Measurements from ENCODE around the gene ATAD3B. TPM values are rescaled to one million over a fixed set of nuclear protein-coding genes. Genes with fewer than 3 reads are reported as not detected.

ATAD3B gene
- polyA plus RNA-seq, 2 donors: 20.7 to 43.3 TPM

DNA sequence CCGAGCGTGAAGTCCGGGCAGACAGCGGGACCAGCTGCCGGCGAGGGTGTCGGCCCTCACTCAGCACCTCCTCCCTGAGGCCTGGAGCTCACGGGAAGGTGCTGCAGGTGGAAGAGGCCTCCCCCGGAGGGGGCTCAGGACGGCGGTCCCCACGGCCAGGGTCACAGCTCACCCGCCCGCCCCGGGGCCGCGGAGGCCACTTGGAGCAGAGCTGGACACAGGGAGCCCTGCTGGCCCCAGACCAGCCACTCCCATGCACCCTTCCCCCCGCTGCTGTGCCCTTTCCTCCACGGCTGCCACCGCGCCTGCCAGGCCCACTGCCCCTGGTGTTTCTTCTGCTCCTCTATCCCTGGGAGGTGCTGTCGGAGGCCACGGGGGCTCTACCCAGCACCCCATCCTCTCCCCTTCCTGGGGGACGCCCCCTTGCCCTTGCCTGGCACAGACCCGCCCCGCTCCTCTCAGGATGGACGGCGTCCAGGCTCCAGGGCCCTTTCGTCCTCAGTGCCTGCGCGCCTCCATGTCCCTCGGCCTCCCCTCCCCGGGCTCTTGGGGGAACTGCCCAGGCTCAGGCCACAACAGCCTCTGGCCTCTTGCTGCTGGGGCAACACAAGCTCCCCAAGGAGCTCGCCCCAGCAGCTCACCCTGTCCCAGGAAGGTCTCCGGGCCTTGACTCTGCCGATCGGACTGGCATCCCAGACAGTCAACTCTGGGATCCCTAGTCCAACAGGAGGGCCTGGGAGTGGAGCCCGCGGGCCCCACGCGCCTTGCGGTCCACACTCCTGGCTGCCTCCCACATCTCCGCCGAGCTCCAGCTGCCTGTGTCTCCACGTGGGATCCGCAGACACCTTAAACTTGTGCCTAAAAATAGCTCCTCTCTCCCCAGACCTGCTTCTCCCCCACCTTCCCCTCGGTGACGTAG is 64.7 kb downstream of the ATAD3B start:
- H3K9me3 ChIP-seq (ENCODE audit: control insufficient read depth in 2 of 2, insufficient read depth in 1 of 2, low read depth in 1 of 2, low read length in 1 of 2): peaks cover 0 to 3% of the 10 kb centered on the region in 2 donors
- peaks cover 0 to 2% of the 10 kb centered on the region in 2 donors for H3K4me1 ChIP-seq (ENCODE audit: control insufficient read depth in 2 of 2, insufficient read depth in 2 of 2, low read length in 1 of 2)
- no peaks in the 10 kb centered on the region for H3K27me3 ChIP-seq (ENCODE audit: control insufficient read depth in 1 of 2, insufficient read depth in 2 of 2, low read length in 2 of 2)
- peaks cover 0 to 27% of the 10 kb centered on the region in 2 donors for H3K36me3 ChIP-seq (ENCODE audit: control insufficient read depth in 2 of 2, insufficient read depth in 2 of 2, low read length in 1 of 2)
- H3K4me3 ChIP-seq (ENCODE audit: low read depth in 1 of 2, low read length in 2 of 2): no peak overlapping the region
- 79 to 81% methylated on average over 39 to 48 of the region's 48 CpGs for WGBS, 2 donors
- H3K27ac ChIP-seq (ENCODE audit: low read depth in 2 of 2, low read length in 1 of 2): no peak overlapping the region

DNA sequence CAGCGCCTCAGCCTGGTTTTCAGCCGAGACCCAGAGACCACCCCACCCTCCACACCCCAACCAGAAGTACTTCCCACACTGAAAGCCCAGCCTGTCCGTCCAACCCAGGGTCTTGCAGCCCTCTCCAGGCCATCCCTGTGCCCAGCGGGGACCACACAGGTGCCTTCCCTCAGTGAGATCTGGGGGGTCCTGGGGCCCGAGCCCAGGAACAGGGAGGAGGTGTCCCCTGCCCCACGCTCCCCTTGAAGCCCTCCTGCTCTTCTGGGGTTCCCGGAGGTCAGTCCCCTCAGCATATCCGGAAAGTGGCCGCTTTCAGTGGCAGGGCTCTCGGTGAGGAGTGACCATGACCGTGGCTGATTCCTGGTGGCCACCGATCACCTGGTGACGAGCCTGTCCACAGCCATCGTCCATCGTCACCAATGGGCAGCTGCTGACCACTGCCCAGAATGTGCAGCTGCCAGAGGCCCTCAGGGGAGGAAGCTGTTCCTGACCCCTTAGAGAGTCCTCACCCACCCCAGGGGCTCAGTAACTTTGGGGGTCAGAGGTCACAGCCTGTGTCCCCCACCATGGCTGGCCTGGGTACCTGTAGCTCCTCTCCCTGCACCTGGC is 65.5 kb downstream of the ATAD3B start:
- no peak overlapping the region for H3K27ac ChIP-seq (ENCODE audit: low read depth in 2 of 2, low read length in 1 of 2)
- H3K27me3 ChIP-seq (ENCODE audit: control insufficient read depth in 1 of 2, insufficient read depth in 2 of 2, low read length in 2 of 2): no peaks in the 10 kb centered on the region
- peaks cover 0 to 32% of the 10 kb centered on the region in 2 donors for H3K36me3 ChIP-seq (ENCODE audit: control insufficient read depth in 2 of 2, insufficient read depth in 2 of 2, low read length in 1 of 2)
- WGBS, 2 donors: 89 to 90% methylated on average over 15 of the region's 15 CpGs
- H3K9me3 ChIP-seq (ENCODE audit: control insufficient read depth in 2 of 2, insufficient read depth in 1 of 2, low read depth in 1 of 2, low read length in 1 of 2): peaks cover 0 to 3% of the 10 kb centered on the region in 2 donors
- peaks cover 0 to 2% of the 10 kb centered on the region in 2 donors for H3K4me1 ChIP-seq (ENCODE audit: control insufficient read depth in 2 of 2, insufficient read depth in 2 of 2, low read length in 1 of 2)
- H3K4me3 ChIP-seq (ENCODE audit: low read depth in 1 of 2, low read length in 2 of 2): no peak overlapping the region

DNA sequence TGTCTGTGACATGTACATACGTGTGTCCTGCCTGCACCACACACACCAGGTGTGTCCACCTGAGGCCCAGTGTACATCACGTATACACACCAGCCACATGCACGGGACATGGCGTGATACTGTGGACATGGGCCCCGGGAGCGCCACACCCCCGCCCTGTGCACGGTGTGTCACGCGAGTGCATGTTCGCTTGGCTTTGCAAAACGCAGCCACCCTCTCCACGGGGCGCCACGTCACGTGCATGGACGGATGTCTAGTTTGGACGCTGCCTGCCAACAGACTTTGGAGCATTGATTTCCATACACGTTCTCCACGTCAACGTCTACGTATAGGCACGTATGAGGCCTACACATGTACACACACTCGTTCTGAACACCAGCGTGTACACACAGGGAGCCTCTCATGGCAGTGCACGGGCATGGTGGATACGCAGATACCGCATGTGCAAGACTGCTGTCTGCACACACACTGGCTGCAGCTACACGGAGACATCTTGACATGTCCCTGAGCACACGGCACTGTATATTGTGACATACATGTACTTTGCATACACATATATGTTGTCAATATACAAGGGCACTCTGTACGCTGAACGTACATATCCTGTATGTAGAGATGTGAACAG is 66.2 kb downstream of the ATAD3B start:
- H3K9me3 ChIP-seq (ENCODE audit: control insufficient read depth in 2 of 2, insufficient read depth in 1 of 2, low read depth in 1 of 2, low read length in 1 of 2): no peaks in the 10 kb centered on the region
- H3K4me1 ChIP-seq (ENCODE audit: control insufficient read depth in 2 of 2, insufficient read depth in 2 of 2, low read length in 1 of 2): peaks cover 0 to 2% of the 10 kb centered on the region in 2 donors
- no peaks in the 10 kb centered on the region for H3K27me3 ChIP-seq (ENCODE audit: control insufficient read depth in 1 of 2, insufficient read depth in 2 of 2, low read length in 2 of 2)
- H3K4me3 ChIP-seq (ENCODE audit: low read depth in 1 of 2, low read length in 2 of 2): no peak overlapping the region
- H3K36me3 ChIP-seq (ENCODE audit: control insufficient read depth in 2 of 2, insufficient read depth in 2 of 2, low read length in 1 of 2): peaks cover 0 to 39% of the 10 kb centered on the region in 2 donors
- 91 to 92% methylated on average over 32 of the region's 32 CpGs for WGBS, 2 donors
- no peak overlapping the region for H3K27ac ChIP-seq (ENCODE audit: low read depth in 2 of 2, low read length in 1 of 2)

DNA sequence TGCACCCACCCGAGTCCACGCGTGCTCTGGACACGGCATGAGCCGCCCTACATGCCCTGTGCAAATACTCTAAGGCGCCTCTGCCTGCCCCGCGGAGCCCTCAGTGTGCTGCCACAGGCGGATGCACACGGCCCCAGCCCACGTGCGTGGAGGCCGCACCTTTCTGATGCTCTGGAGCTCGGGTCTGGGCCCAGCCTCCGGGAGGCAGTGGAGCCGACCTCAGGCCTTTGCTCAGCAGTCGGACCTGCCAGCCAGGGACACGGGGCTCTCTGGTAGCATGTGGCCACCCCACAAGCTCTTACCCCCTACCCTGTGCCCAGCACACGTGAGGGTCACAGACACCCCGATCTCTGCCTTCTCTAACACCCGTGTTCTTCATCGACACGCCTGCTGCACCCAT is 66.8 kb downstream of the ATAD3B start:
- Histone ChIP-seq H3K4me3 (ENCODE audit: low read depth in 1 of 2, low read length in 2 of 2) (no peak overlapping the region), H3K27ac (ENCODE audit: low read depth in 2 of 2, low read length in 1 of 2) (no peak overlapping the region), H3K9me3 (ENCODE audit: control insufficient read depth in 2 of 2, insufficient read depth in 1 of 2, low read depth in 1 of 2, low read length in 1 of 2) (no peaks in the 10 kb centered on the region), H3K27me3 (ENCODE audit: control insufficient read depth in 1 of 2, insufficient read depth in 2 of 2, low read length in 2 of 2) (no peaks in the 10 kb centered on the region), H3K36me3 (ENCODE audit: control insufficient read depth in 2 of 2, insufficient read depth in 2 of 2, low read length in 1 of 2) (peaks cover 0 to 45% of the 10 kb centered on the region in 2 donors), H3K4me1 (ENCODE audit: control insufficient read depth in 2 of 2, insufficient read depth in 2 of 2, low read length in 1 of 2) (peaks cover 0 to 6% of the 10 kb centered on the region in 2 donors)
- WGBS, 2 donors: 89 to 92% methylated on average over 23 of the region's 23 CpGs

DNA sequence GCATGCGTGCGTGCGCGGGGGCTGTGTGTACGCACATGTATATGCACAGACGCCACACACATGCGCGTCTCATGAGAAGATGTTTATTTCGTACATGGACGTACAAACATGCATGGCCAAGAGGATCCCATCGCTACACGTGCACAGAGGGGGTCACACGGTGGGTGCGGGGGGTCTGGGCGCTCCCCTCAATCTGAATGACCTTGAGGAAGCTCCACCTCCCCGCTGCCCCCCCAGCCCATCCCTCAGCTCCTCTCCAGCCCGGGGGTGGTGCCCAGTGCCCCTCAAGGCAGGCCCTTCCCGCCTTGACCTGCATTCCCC is 67.4 kb downstream of the ATAD3B start:
- no peaks in the 10 kb centered on the region for H3K9me3 ChIP-seq (ENCODE audit: control insufficient read depth in 2 of 2, insufficient read depth in 1 of 2, low read depth in 1 of 2, low read length in 1 of 2)
- no peak overlapping the region for H3K27ac ChIP-seq (ENCODE audit: low read depth in 2 of 2, low read length in 1 of 2)
- no peak overlapping the region for H3K4me3 ChIP-seq (ENCODE audit: low read depth in 1 of 2, low read length in 2 of 2)
- peaks cover 0 to 7% of the 10 kb centered on the region in 2 donors for H3K4me1 ChIP-seq (ENCODE audit: control insufficient read depth in 2 of 2, insufficient read depth in 2 of 2, low read length in 1 of 2)
- H3K27me3 ChIP-seq (ENCODE audit: control insufficient read depth in 1 of 2, insufficient read depth in 2 of 2, low read length in 2 of 2): no peaks in the 10 kb centered on the region
- WGBS, 2 donors: 82 to 85% methylated on average over 18 of the region's 18 CpGs
- H3K36me3 ChIP-seq (ENCODE audit: control insufficient read depth in 2 of 2, insufficient read depth in 2 of 2, low read length in 1 of 2): peaks cover 0 to 51% of the 10 kb centered on the region in 2 donors

DNA sequence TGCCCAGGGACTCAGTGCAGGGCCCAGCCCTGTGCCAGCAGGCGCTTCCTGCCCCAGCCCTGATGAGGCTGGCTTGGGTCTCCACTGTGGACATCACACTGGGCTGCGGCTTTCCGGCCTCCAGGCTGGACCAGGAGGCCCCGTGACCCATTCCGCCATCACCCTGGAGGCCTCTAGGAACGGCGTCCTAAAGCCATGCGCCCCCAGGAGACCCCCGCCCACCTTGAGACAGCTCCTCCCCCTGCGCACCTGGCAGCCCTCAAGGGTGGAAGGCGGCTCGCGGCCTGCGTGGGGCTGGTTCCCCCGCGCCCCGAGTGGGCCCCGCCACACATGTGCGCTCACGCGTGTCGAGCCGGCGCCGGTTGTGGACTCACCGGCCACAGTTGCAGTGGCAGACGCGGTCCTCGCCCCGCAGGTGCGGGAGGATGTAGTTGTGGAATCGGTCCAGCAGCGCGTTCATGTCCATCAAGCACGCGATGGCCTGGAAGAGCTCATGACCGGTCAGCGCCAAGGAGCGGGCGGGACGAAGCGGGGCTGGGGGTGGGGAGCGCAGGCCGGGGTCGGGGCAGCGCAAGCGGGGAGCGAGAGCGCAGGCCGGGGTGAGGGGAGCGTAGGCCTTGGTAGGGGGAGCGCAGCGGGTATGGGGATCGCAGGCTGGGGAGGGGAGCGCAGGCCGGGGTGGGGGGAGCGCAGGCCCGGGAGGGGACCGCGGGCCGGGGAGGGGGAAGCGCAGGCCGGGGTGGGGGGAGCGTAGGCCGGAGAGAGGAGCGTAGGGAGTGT is 67.9 kb downstream of the ATAD3B start:
- peaks cover 0 to 49% of the 10 kb centered on the region in 2 donors for H3K36me3 ChIP-seq (ENCODE audit: control insufficient read depth in 2 of 2, insufficient read depth in 2 of 2, low read length in 1 of 2)
- 15 to 24% methylated on average over 59 to 66 of the region's 66 CpGs for WGBS, 2 donors
- H3K4me3 ChIP-seq (ENCODE audit: low read depth in 1 of 2, low read length in 2 of 2): peak overlapping the region; percentile 32 to 41
- H3K27me3 ChIP-seq (ENCODE audit: control insufficient read depth in 1 of 2, insufficient read depth in 2 of 2, low read length in 2 of 2): no peaks in the 10 kb centered on the region
- H3K27ac ChIP-seq (ENCODE audit: low read depth in 2 of 2, low read length in 1 of 2): no peak overlapping the region
- H3K9me3 ChIP-seq (ENCODE audit: control insufficient read depth in 2 of 2, insufficient read depth in 1 of 2, low read depth in 1 of 2, low read length in 1 of 2): no peaks in the 10 kb centered on the region
- H3K4me1 ChIP-seq (ENCODE audit: control insufficient read depth in 2 of 2, insufficient read depth in 2 of 2, low read length in 1 of 2): peaks cover 0 to 7% of the 10 kb centered on the region in 2 donors

DNA sequence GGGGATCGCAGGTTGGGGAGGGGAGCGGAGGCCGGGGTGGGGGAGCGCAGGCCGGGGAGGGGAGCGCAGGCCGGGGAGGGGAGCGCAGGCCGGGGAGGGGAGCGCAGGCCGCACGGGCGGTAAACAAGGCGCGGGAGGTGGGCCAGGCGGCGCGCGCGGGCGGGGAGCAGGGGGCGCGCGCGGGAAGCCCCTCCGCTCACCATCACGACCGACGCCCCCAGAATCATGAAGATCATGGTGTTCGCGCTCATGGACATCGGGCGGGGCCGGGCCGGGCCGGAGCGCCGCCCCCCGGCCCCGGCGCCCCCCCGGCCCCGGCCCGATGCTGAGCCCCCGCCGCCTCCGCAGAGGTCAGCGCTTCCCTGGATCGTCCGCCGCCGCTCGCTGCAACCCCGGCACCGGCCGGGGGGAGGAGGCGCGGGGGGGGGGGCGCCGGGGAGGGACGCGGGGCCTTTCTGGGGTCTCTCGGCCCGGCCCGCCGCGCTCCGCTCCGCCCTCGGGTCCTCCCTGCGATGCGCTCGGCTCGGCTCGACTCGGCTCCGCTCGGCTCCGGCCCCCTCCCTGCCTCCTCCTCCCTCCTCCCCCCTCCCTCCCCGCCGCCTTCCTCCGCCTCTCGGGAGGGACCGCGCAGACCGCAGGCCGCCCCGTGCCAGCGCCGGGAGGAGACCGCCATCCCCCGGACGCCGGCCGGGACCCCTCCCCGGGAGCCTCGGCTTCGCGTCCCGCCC is 68.7 kb downstream of the ATAD3B start, which contains the start of gene TMEM240:
Gene TMEM240 (minus strand): TSS at position 535 of the 728 bp plus-strand sequence. CDS start 278 bp downstream, at position 257.
- H3K27me3 ChIP-seq (ENCODE audit: control insufficient read depth in 1 of 2, insufficient read depth in 2 of 2, low read length in 2 of 2): no peaks in the 10 kb centered on the region
- peaks cover 0 to 7% of the 10 kb centered on the region in 2 donors for H3K4me1 ChIP-seq (ENCODE audit: control insufficient read depth in 2 of 2, insufficient read depth in 2 of 2, low read length in 1 of 2)
- H3K27ac ChIP-seq (ENCODE audit: low read depth in 2 of 2, low read length in 1 of 2): peak within 1 kb of the TSS in 1 of 2 donors; percentile 0
- peak within 1 kb of the TSS; percentile 32 to 41 for H3K4me3 ChIP-seq (ENCODE audit: low read depth in 1 of 2, low read length in 2 of 2)
- H3K9me3 ChIP-seq (ENCODE audit: control insufficient read depth in 2 of 2, insufficient read depth in 1 of 2, low read depth in 1 of 2, low read length in 1 of 2): no peaks in the 10 kb centered on the region
- WGBS, 2 donors: 2% methylated on average over 39 to 86 of the region's 100 CpGs
- peaks cover 0 to 47% of the 10 kb centered on the region in 2 donors for H3K36me3 ChIP-seq (ENCODE audit: control insufficient read depth in 2 of 2, insufficient read depth in 2 of 2, low read length in 1 of 2)

DNA sequence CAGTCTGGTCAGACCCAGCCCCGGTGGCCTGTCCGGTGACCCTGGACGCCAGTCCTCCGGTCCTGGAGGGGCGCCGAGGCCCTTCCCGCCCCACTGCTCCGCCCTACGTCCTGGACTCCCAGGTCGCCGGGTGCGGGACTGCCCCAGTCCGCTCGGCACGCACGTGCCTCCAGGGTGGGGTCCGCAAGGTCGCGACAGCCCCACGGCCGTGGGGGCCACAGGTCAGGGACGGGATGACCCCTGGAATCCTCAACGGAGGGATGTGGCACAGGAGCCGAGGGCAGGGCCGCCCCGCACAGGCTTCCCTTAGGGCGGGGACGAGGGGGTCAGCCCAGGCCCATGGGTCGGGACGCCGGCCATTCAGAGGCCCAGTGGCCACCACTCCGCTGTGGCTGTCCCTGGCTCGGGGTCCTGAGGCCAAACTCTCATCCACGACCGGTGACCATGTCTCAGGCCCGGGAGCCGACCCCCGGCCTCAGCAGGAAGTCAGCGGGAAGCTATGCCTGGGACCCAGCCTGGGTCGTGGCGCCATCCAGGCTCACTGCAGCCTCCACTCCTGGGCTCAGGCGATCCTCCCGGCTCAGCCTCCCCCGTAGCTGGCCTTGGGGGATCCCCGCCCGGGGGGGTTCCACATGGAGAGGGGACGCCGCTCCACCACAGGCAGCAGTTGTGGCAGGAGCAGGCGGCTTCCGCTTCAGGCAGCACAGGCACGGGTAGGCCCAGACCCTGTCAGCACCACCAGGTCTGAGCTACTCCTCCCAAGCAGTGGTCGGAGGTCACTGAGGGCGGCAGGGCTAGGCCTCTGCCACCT is 69.5 kb downstream of the ATAD3B start:
- Histone ChIP-seq H3K36me3 (ENCODE audit: control insufficient read depth in 2 of 2, insufficient read depth in 2 of 2, low read length in 1 of 2) (peaks cover 0 to 44% of the 10 kb centered on the region in 2 donors), H3K27me3 (ENCODE audit: control insufficient read depth in 1 of 2, insufficient read depth in 2 of 2, low read length in 2 of 2) (no peaks in the 10 kb centered on the region), H3K27ac (ENCODE audit: low read depth in 2 of 2, low read length in 1 of 2) (peak overlapping the region in 1 of 2 donors; percentile 0), H3K9me3 (ENCODE audit: control insufficient read depth in 2 of 2, insufficient read depth in 1 of 2, low read depth in 1 of 2, low read length in 1 of 2) (no peaks in the 10 kb centered on the region), H3K4me3 (ENCODE audit: low read depth in 1 of 2, low read length in 2 of 2) (peak overlapping the region; percentile 22 to 41), H3K4me1 (ENCODE audit: control insufficient read depth in 2 of 2, insufficient read depth in 2 of 2, low read length in 1 of 2) (peaks cover 0 to 7% of the 10 kb centered on the region in 2 donors)
- 58% methylated on average over 51 to 53 of the region's 53 CpGs for WGBS, 2 donors

Data from esophagus (tissue), 2 donors.